ENCODE data around the gene HOXA4. TPM values are rescaled to one million over a fixed set of nuclear protein-coding genes. Genes with fewer than 3 reads are reported as not detected.

The HOXA4 gene
- total RNA-seq, 1 experiment from 2014 or later: 2.0 TPM

GRCh38 chr7:27095050-27095896 is 35.3 kb downstream of the HOXA4 start:
- intact Hi-C loops (cut with micrococcal nuclease): no loop called here
- no peaks in the 10 kb centered on the region for H4K20me1 ChIP-seq (ENCODE audit: insufficient read depth)
- TF ChIP-seq FOSL1 (IDR thresholded peaks at IDR 0.05; ENCODE audit: low read depth) (no peak), POLR2A (IDR thresholded peaks at IDR 0.05; ENCODE audit: borderline replicate concordance, extremely low read depth, insufficient read depth, insufficient read length) (no peak), CEBPB (IDR thresholded peaks at IDR 0.05; ENCODE audit: low read depth) (no peak), ELF1 (IDR thresholded peaks at IDR 0.05; ENCODE audit: borderline replicate concordance, low read depth) (no peak), TCF7L2 (IDR thresholded peaks at IDR 0.05; ENCODE audit: borderline replicate concordance, extremely low read depth, insufficient read depth, insufficient read length) (no peak), REST (IDR thresholded peaks at IDR 0.05; ENCODE audit: low read depth) (no peak), ZBTB33 (IDR thresholded peaks at IDR 0.05; ENCODE audit: extremely low read depth, insufficient replicate concordance, low read length) (no peak), JUND (IDR thresholded peaks at IDR 0.05) (no peak), MAX (IDR thresholded peaks at IDR 0.05) (no peak), EGR1 (IDR thresholded peaks at IDR 0.05; ENCODE audit: low read depth) (no peak), CBX3 (IDR thresholded peaks at IDR 0.05; ENCODE audit: low read depth) (no peak), ZNF274 (IDR thresholded peaks at IDR 0.05; ENCODE audit: low read depth, low read length) (no peak), SIN3A (IDR thresholded peaks at IDR 0.05; ENCODE audit: low read depth) (no peak), RAD21 (IDR thresholded peaks at IDR 0.05; ENCODE audit: low read depth) (no peak), ZFX (IDR thresholded peaks at IDR 0.05) (no peak), EZH2phosphoT487 (IDR thresholded peaks at IDR 0.05; ENCODE audit: borderline replicate concordance) (no peak), YY1 (IDR thresholded peaks at IDR 0.05; ENCODE audit: extremely low read depth, insufficient replicate concordance, low read depth, low read length) (no peak), EZH2 (IDR thresholded peaks at IDR 0.05) (no peak), ATF3 (IDR thresholded peaks at IDR 0.05) (no peak)
- ChIA-PET CTCF (no interaction called here), POLR2A (interaction anchor here (1.4 to 1.9 kb wide), 3 partner anchors 11 to 20 kb away, joined by 4 to 8 read pairs (median 5); no protein-coding TSS in a partner anchor), RAD21 (ENCODE audit: low non-redundant PET in 1 of 2, low total read pairs in 2 of 2, uncharacterized antibody in 2 of 2, unreplicated experiment in 2 of 2) (no interaction called here)
- H3K4me1 ChIP-seq (ENCODE audit: control insufficient read depth in 1 of 2, insufficient read depth in 2 of 2, low read length in 2 of 2): peaks cover 10 to 19% of the 10 kb centered on the region in 2 experiments; a peak in 3 of 4 replicates
- peak overlapping the region; percentile 50 for H3K9ac ChIP-seq (ENCODE audit: low read length)
- no peaks in the 10 kb centered on the region for H3K27me3 ChIP-seq (ENCODE audit: insufficient read depth, low read length)
- ATAC-seq (peak; percentile 26; the same call in 1 of the 2 replicates), DNase-seq (ENCODE audit: low read depth, low spot score) (no peak)
- peak overlapping the region; percentile 79 for H3K4me2 ChIP-seq (ENCODE audit: low read length)
- H3K4me3 ChIP-seq (replicated peaks in 1 of 2; ENCODE audit: low read depth in 1 of 2, low read length in 2 of 2): peak overlapping the region; percentile 74 to 86
- BruUV-seq (replicated peaks): TSS peak; percentile 81
- peaks cover 25% of the 10 kb centered on the region for H3K79me2 ChIP-seq (ENCODE audit: insufficient read depth, low read length)
- H3K9me3 ChIP-seq (ENCODE audit: control insufficient read depth in 1 of 2, insufficient read depth in 1 of 2, low read depth in 1 of 2, low read length in 2 of 2): no peaks in the 10 kb centered on the region
- no peaks in the 10 kb centered on the region for H3K36me3 ChIP-seq (ENCODE audit: control insufficient read depth in 1 of 2, insufficient read depth in 2 of 2, low read length in 2 of 2)
- H3K9me2 ChIP-seq (ENCODE audit: insufficient read depth): no peaks in the 10 kb centered on the region
- H2AFZ ChIP-seq (ENCODE audit: low read depth, low read length, poor library complexity, severe bottlenecking): no peak overlapping the region
- H3K27ac ChIP-seq (ENCODE audit: low read depth, low read length): no peak overlapping the region; the same call in 1 of the 2 replicates
